Right hindlimb (tissue), 1 donor: ENCODE measurements around the gene CSNK1G1.
"Not testable (repeated sequence)": the region's sequence is repeated elsewhere in the genome, so short reads cannot be mapped to it uniquely, and the experiment has no call there.

Source experiments
- DNase-seq: peaks from one replicate; pipeline ENCODE4 v3.0.0-alpha.2; 2018

The CSNK1G1 gene

DNA sequence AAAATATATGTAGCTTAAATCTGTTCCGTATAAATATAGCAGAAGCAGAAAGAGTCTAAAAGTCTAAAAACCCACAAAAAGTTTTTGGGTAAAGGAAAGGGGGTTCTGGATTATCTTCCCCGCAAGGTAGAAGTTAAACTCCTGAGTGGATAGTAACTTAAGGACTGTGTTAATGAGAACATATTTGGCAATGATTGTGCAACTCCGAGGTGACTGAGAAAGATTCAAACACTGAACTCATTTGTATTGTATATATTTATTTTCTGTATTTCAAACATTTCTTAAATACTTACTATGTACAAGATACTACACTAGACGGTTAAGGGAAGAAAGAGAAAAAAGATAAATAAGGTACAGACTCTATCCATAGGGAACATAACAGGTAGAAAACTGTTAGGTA is 120.4 kb downstream of the CSNK1G1 start:
- DNase-seq = no peak

- no peak for DNase-seq
Observed at GRCh38 chr15:64233299-64233698, 122.7 kb downstream of the CSNK1G1 start.

GRCh38 chr15:64232400-64232799 is 123.6 kb downstream of the CSNK1G1 start:
- DNase-seq = no peak

GRCh38 chr15:64229129-64229724 is 126.7 kb downstream of the CSNK1G1 start:
- no peak for DNase-seq

GRCh38 chr15:64225804-64226203 is 130.2 kb downstream of the CSNK1G1 start:
- DNase-seq = no peak

GRCh38 chr15:64224511-64224910 is 131.5 kb downstream of the CSNK1G1 start:
- DNase-seq = peak; percentile 54

GRCh38 chr15:64223882-64224281 is 132.1 kb downstream of the CSNK1G1 start:
- no peak for DNase-seq

GRCh38 chr15:64222573-64223366 is 133.2 kb downstream of the CSNK1G1 start:
- DNase-seq = no peak

- not testable (repeated sequence) for DNase-seq
Observed at GRCh38 chr15:64221911-64222310, 134.1 kb downstream of the CSNK1G1 start.

GRCh38 chr15:64217429-64217750 is 138.6 kb downstream of the CSNK1G1 start:
- not testable (repeated sequence) for DNase-seq

DNA sequence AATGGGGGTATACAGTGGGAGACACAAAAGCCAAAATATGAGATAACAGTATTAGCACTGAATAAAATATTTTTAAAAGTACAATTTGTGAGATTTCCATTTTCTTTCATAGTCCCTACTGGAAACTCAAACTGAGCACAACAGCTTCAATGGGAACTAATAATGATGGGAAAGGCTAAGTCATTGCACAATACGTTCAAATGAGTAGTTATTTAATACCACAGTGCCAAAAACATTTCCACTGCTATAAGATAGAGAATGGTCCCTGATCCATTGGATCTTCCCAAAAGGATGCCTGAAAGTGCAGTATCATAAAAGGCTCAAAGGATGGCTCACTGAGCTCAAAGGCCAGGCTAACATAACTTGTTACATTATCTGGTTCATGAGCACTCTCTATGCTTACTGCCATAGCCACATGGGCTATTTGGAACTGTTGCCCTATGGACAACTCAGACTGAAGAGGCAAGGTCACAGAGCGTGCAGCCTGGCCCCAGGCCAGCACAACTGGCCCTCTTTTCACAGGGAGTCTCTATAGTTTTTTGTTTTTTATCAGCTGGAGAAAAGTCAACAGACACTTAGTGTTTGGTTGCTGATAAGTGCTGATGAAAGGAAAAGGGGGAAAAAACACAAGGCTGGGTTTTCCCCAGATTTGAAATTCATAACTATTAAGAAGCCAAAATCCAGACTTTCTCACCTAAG is 139.1 kb downstream of the CSNK1G1 start:
- DNase-seq = no peak

DNA sequence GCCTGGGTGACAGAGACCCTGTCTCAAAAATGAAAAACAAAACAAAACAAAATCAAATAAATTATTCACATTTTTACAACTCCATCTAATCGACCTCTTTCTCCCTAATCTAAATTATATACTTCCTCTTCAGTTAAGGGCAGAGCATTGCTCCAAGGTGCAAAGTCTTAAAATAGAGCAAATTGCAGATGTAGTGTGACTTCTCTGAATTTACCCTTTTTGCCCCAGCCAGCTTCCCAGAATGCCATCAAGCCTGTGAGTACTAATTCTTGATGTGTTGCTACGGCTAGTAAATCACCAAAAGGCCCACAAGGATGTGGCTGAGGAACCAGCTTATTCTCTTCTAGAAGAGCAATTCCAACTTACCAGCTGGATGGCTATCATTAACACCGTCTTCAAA is 139.8 kb downstream of the CSNK1G1 start:
- DNase-seq = no peak

- DNase-seq = no peak
Observed at GRCh38 chr15:64213646-64214045, 142.3 kb downstream of the CSNK1G1 start.

GRCh38 chr15:64211696-64212095 is 144.3 kb downstream of the CSNK1G1 start:
- DNase-seq = no peak

- no peak for DNase-seq
Observed at GRCh38 chr15:64210371-64210770, 145.6 kb downstream of the CSNK1G1 start.

DNA sequence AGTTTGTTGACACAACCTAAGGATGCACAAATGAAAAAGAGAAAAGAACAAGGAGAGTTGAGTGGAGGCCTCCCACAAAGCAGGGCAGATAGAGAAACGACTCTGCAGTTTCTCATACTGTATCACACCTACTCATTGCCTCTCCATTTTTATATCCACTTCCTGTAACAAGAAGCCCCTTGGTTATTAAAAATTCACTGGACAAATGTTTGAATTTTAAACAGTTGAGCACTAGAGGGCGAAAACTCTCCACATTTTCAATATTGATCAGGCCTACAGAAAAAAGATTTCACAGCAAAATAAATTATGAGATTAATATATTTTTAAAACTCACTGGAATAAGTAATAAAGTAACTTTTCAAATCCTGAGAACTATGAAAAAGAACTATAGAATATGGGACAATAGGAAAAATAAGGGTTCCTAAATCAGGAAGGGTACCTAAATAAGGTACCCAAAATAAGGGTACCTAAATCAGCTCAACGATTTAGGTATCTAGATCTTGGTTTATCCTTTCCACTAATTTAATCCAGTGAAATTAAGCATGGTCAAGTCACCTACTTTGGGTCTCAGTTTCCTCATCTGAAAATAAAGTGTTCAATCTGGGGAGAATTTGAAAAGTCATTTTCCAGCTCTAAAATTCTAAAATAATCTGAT is 146.2 kb downstream of the CSNK1G1 start:
- no peak for DNase-seq

DNA sequence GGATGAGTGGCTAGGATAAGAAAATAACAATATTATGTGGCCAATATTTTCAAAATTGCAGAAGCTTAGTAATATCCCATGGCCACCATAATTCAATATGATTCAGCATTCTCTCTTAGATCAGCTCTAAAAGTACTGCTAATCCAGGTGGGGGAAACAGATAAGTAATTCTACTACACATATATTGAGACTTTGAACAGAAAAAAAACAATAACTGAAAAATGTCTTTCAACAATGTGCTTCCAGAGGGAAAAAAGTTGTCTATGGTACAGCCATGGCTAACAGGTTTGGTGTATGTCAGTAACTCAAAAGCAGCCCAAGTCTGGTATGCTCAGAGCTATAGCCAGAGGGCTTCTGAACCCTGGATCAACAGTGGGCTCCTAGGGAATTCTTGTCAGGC is 150.8 kb downstream of the CSNK1G1 start:
- DNase-seq = no peak

GRCh38 chr15:64197425-64197824 is 158.5 kb downstream of the CSNK1G1 start:
- no peak for DNase-seq

DNA sequence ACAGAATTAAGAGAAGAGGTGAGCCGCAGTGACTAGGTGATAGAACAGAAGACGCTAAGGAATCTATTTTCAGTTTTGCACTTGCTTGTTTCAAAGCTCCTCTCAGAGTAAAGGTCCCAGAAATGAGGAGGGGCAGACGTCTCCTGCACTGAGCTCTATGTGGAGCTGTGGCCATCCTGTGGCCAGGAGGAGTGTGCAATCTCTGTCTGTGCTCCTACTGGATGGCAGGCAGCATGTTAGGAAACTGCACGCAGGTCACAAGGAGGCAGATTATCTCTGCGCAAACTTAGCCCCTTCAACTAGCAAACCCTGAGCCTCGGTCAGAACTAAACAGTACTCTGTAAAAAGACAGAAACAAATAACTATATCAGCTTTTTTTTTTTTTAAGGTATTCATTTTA is 162.0 kb downstream of the CSNK1G1 start:
- DNase-seq = no peak

- no peak for DNase-seq
Observed at GRCh38 chr15:64191971-64192830, 163.8 kb downstream of the CSNK1G1 start.

GRCh38 chr15:64187396-64188191 is 168.4 kb downstream of the CSNK1G1 start:
- no peak for DNase-seq
